SK-N-SH (cell line): ENCODE results near the gene IDUA. TPM values are rescaled to one million over a fixed set of nuclear protein-coding genes. Genes with fewer than 3 reads are reported as not detected.

ENCODE experiments used
- CTCF ChIA-PET: fragments of 300-600, 350-600 bp; formaldehyde crosslinking; extraction: SDS; loops from one replicate; lab custom pipeline; 2021; lab: Yijun Ruan, JAX
- POLR2A ChIA-PET: fragments of 350-600 bp; sonication (Branson Sonifier 250); formaldehyde crosslinking; extraction: SDS; loops from one replicate; lab custom pipeline; 2020; ENCODE audit warnings: antibody characterized with exemption, inconsistent platforms; lab: Yijun Ruan, JAX
- DNase-seq: peaks from one replicate; pipeline ENCODE4 v3.0.0; 2012
- H2AFZ ChIP-seq: fragments of 200-600 bp; sonication (generic); 2 replicates; pipeline ENCODE4 v1.8.1; 2016; ENCODE audit warnings: antibody characterized with exemption, mild to moderate bottlenecking, low read depth
- H3F3A ChIP-seq: fragments of 200-600 bp; sonication (generic); replicated peaks from 2 replicates; pipeline ENCODE3; 2016; ENCODE audit warnings: antibody characterized with exemption, mild to moderate bottlenecking; ENCODE audit not compliant: insufficient read depth
- H3K27ac ChIP-seq, 2 experiments: fragments of 200-500 bp in 1 of 2; fragments of 200-600 bp in 1 of 2; sonication (Bioruptor generic) in 1 of 2; sonication (generic), shearing (Covaris generic) in 1 of 2; 2 replicates each; pipeline versions ENCODE4 v1.5.1 to v1.6.1; 2014 to 2016; ENCODE audit warnings: low read depth in 2 of 2, inconsistent platforms in 1 of 2, low read length in 1 of 2, mild to moderate bottlenecking in 1 of 2, mixed read lengths in 1 of 2
- H3K27me3 ChIP-seq: fragments of 200-600 bp; sonication (generic), shearing (Covaris generic); 2 replicates; pipeline ENCODE4 v1.6.1; 2016; ENCODE audit warnings: mixed run types; ENCODE audit not compliant: insufficient read depth
- H3K36me3 ChIP-seq, 2 experiments: fragments of 200-500 bp in 1 of 2; fragments of 200-600 bp in 1 of 2; sonication (Bioruptor generic) in 1 of 2; sonication (generic) in 1 of 2; replicated peaks in 1 of 2; 2 replicates each; pipeline versions ENCODE3 to v1.5.1; 2014 to 2016; ENCODE audit warnings: low read length in 1 of 2, mild to moderate bottlenecking in 1 of 2; ENCODE audit not compliant: insufficient read depth in 2 of 2, control insufficient read depth in 1 of 2
- H3K4me1 ChIP-seq, 2 experiments: fragments of 200-500 bp in 1 of 2; fragments of 200-600 bp in 1 of 2; sonication (Bioruptor generic) in 1 of 2; sonication (generic), shearing (Covaris generic) in 1 of 2; 2 replicates each; pipeline versions ENCODE4 v1.5.1 to v1.6.1; 2014 to 2016; ENCODE audit warnings: low read depth in 1 of 2, low read length in 1 of 2, mixed run types in 1 of 2; ENCODE audit not compliant: insufficient read depth in 2 of 2, control insufficient read depth in 1 of 2
- H3K4me2 ChIP-seq: fragments of 200-600 bp; sonication (generic), shearing (Covaris generic); 2 replicates; pipeline ENCODE4 v1.6.1; 2017; ENCODE audit warnings: mixed run types
- H3K4me3 ChIP-seq, 2 experiments: fragments of 200-500 bp in 1 of 2; fragments of 200-600 bp in 1 of 2; sonication (Bioruptor generic) in 1 of 2; sonication (generic), shearing (Covaris generic) in 1 of 2; 2 replicates each; pipeline versions ENCODE4 v1.5.1 to v1.8.1; 2014 to 2016; ENCODE audit warnings: low read depth in 2 of 2, inconsistent platforms in 1 of 2, low read length in 1 of 2, mild to moderate bottlenecking in 1 of 2, mixed read lengths in 1 of 2, moderate library complexity in 1 of 2
- H3K79me2 ChIP-seq: fragments of 200-600 bp; sonication (generic); 2 replicates; pipeline ENCODE4 v1.8.1; 2017; ENCODE audit warnings: mild to moderate bottlenecking; ENCODE audit not compliant: insufficient read depth
- H3K9ac ChIP-seq: fragments of 200-600 bp; sonication (generic); 2 replicates; pipeline ENCODE4 v1.6.1; 2017; ENCODE audit warnings: mixed run types
- H3K9me2 ChIP-seq: fragments of 200-600 bp; sonication (generic); 2 replicates; pipeline ENCODE4 v1.6.1; 2017; ENCODE audit warnings: mixed run types
- H3K9me3 ChIP-seq: fragments of 200-600 bp; sonication (generic); 2 replicates; pipeline ENCODE4 v1.6.1; 2017; ENCODE audit warnings: mixed run types, mild to moderate bottlenecking, moderate library complexity
- H4K20me1 ChIP-seq: fragments of 200-600 bp; sonication (generic); 2 replicates; pipeline ENCODE4 v1.6.1; 2017; ENCODE audit warnings: mild to moderate bottlenecking, mixed run types; ENCODE audit not compliant: insufficient read depth
- CHD2 ChIP-seq: fragments of 150-350 bp; IDR thresholded peaks from 2 replicates; pipeline ENCODE4 v1.6.1; 2018; ENCODE audit warnings: low read length; ENCODE audit not compliant: partially characterized antibody
- ELF1 ChIP-seq: IDR thresholded peaks from 2 replicates; pipeline ENCODE4 v1.4.0; 2012
- EZH2phosphoT487 ChIP-seq: fragments of 200-600 bp; sonication (generic); IDR thresholded peaks from 2 replicates; pipeline ENCODE4 v1.6.1; 2017; ENCODE audit warnings: low read depth, mixed run types, mild to moderate bottlenecking, antibody characterized with exemption, moderate library complexity, borderline replicate concordance
- FOSL2 ChIP-seq: IDR thresholded peaks from 2 replicates; pipeline ENCODE4 v1.4.0; 2012; ENCODE audit warnings: low read depth, mild to moderate bottlenecking, moderate library complexity, borderline replicate concordance
- FOXJ3 ChIP-seq: sonication (generic); formaldehyde crosslinking; IDR thresholded peaks from 2 replicates; pipeline ENCODE4 v1.5.1; 2020; ENCODE audit warnings: mild to moderate bottlenecking, missing genetic modification reagents
- GABPA ChIP-seq: IDR thresholded peaks from 2 replicates; pipeline ENCODE4 v1.4.0; 2012; ENCODE audit warnings: low read depth, mild to moderate bottlenecking
- JUND ChIP-seq: IDR thresholded peaks from 2 replicates; pipeline ENCODE4 v1.4.0; 2012
- MXI1 ChIP-seq: IDR thresholded peaks from 2 replicates; pipeline ENCODE4 v1.6.1; 2012; ENCODE audit warnings: mild to moderate bottlenecking, low read depth, low read length, improper control_type of control experiment
- NFIC ChIP-seq: IDR thresholded peaks from 2 replicates; pipeline ENCODE4 v1.4.0; 2012; ENCODE audit warnings: borderline replicate concordance
- NRF1 ChIP-seq: IDR thresholded peaks from 2 replicates; pipeline ENCODE4 v1.6.1; 2012; ENCODE audit warnings: low read depth, mild to moderate bottlenecking, low read length
- RAD21 ChIP-seq: IDR thresholded peaks from 2 replicates; pipeline ENCODE4 v1.6.1; 2012; ENCODE audit warnings: mild to moderate bottlenecking, low read length
- REST ChIP-seq: IDR thresholded peaks from 2 replicates; pipeline ENCODE4 v1.6.1; 2012; ENCODE audit warnings: mild to moderate bottlenecking, low read depth, low read length, moderate library complexity
- RFX5 ChIP-seq: IDR thresholded peaks from 2 replicates; pipeline ENCODE4 v1.6.1; 2012; ENCODE audit warnings: mild to moderate bottlenecking, improper control_type of control experiment, low read length
- RXRA ChIP-seq: IDR thresholded peaks from 2 replicates; pipeline ENCODE4 v1.4.0; 2012; ENCODE audit warnings: low read depth, mild to moderate bottlenecking, borderline replicate concordance
- SIN3A ChIP-seq: IDR thresholded peaks from 2 replicates; pipeline ENCODE4 v1.6.1; 2012; ENCODE audit warnings: low read depth, mild to moderate bottlenecking, low read length, moderate library complexity, borderline replicate concordance
- TAF1 ChIP-seq: IDR thresholded peaks from 2 replicates; pipeline ENCODE4 v1.6.1; 2012; ENCODE audit warnings: low read depth, mild to moderate bottlenecking, low read length, moderate library complexity, borderline replicate concordance
- USF2 ChIP-seq: fragments of 150-350 bp; IDR thresholded peaks from 2 replicates; pipeline ENCODE4 v1.6.1; 2017; ENCODE audit warnings: antibody characterized with exemption, low read length, low read depth, borderline replicate concordance
- YY1 ChIP-seq: IDR thresholded peaks from 2 replicates; pipeline ENCODE4 v1.4.0; 2012; ENCODE audit warnings: low read depth, mild to moderate bottlenecking
- ZBTB33 ChIP-seq: IDR thresholded peaks from 2 replicates; pipeline ENCODE4 v1.4.0; 2012; ENCODE audit warnings: low read depth, borderline replicate concordance
- WGBS: methylation state at CpG from one replicate; pipeline ENCODE4 v1.1.6; 2017; ENCODE audit warnings: low lambda C conversion rate; 5-methylcytosine and 5-hydroxymethylcytosine counted together
- polyA plus RNA-seq, 3 experiments: library from polyadenylated mRNA; depleted of rRNA; stranded (reverse); fragments of >200 nt; gene quantifications; 2 replicates each; pipeline ENCODE4 v1.2.3, GENCODE V29; 2012

IDUA gene
- polyA plus RNA-seq, 1 of the 3 experiments (the other 2 are of a cell fraction), result 24.4 TPM

- H3K9me3 ChIP-seq, result no peaks in the 10 kb centered on the region
- H3K9me2 ChIP-seq, result no peaks in the 10 kb centered on the region
- H3K36me3 ChIP-seq, result no peaks in the 10 kb centered on the region
- no peak overlapping the region for H3K9ac ChIP-seq
- WGBS, result 0% methylated on average over 5 of the region's 69 CpGs
- no peak overlapping the region for H2AFZ ChIP-seq
- H3K4me2 ChIP-seq, result no peak overlapping the region
- peaks cover 33% of the 10 kb centered on the region for H3K27me3 ChIP-seq
- TF ChIP-seq MXI1 (no peak), NRF1 (no peak), RXRA (no peak), CHD2 (no peak), ELF1 (no peak), SIN3A (no peak)
- ChIA-PET POLR2A (no interaction called here), CTCF (no interaction called here)
- H3K4me3 ChIP-seq, result no peak overlapping the region
- no peaks in the 10 kb centered on the region for H3K79me2 ChIP-seq
- peaks cover 0 to 15% of the 10 kb centered on the region in 2 experiments; a peak in 1 of 4 replicates for H3K4me1 ChIP-seq
- H3K27ac ChIP-seq, result no peak overlapping the region
- peaks cover 11% of the 10 kb centered on the region for H3F3A ChIP-seq
- no peak for DNase-seq
- 0 out of 2 replicates have a peak, but pooled peaks cover 12% of the 10 kb centered on the region for H4K20me1 ChIP-seq
Observed at GRCh38 chr4:1011666-1012033, 24.8 kb downstream of the IDUA start.

GRCh38 chr4:1012034-1012739, 25.3 kb downstream of the IDUA start:
- H3K79me2 ChIP-seq, result no peaks in the 10 kb centered on the region
- H4K20me1 ChIP-seq, result 0 out of 2 replicates have a peak, but pooled peaks cover 13% of the 10 kb centered on the region
- DNase-seq, result peak; percentile 72
- peaks cover 29% of the 10 kb centered on the region for H3K27me3 ChIP-seq
- POLR2A ChIA-PET, result no interaction called here
- H2AFZ ChIP-seq, result no peak overlapping the region
- H3F3A ChIP-seq, result peaks cover 11% of the 10 kb centered on the region
- H3K4me3 ChIP-seq, result peak overlapping the region; percentile 38 to 61
- peak overlapping the region; percentile 80; the same call in 1 of the 2 replicates for H3K4me2 ChIP-seq
- no peaks in the 10 kb centered on the region for H3K36me3 ChIP-seq
- no peak overlapping the region; the same call in 1 of the 2 replicates for H3K9ac ChIP-seq
- H3K4me1 ChIP-seq, result peaks cover 0 to 15% of the 10 kb centered on the region in 2 experiments; a peak in 1 of 4 replicates
- CTCF ChIA-PET, result interaction anchor here (1.4 kb wide), 1 partner anchor 25 kb away, joined by 3 read pairs; no protein-coding TSS in a partner anchor
- no peaks in the 10 kb centered on the region for H3K9me2 ChIP-seq
- no peaks in the 10 kb centered on the region for H3K9me3 ChIP-seq
- WGBS, result 0% methylated on average over 7 of the region's 69 CpGs
- no peak overlapping the region for H3K27ac ChIP-seq
- TF ChIP-seq TAF1, result no peak
- no peak for TF ChIP-seq REST
- TF ChIP-seq CHD2, result no peak
- no peak for TF ChIP-seq NFIC
- no peak for TF ChIP-seq RFX5
- TF ChIP-seq FOXJ3 (CRISPR knock-in tag), result no peak
- TF ChIP-seq ELF1, result no peak
- no peak for TF ChIP-seq YY1
- TF ChIP-seq EZH2phosphoT487, result no peak
- TF ChIP-seq JUND, result no peak
- TF ChIP-seq SIN3A, result no peak
- TF ChIP-seq ZBTB33, result no peak
- no peak for TF ChIP-seq RXRA
- no peak for TF ChIP-seq FOSL2
- no peak for TF ChIP-seq GABPA
- no peak for TF ChIP-seq RAD21
- no peak for TF ChIP-seq USF2
